H1 (cell line): Measurements from ENCODE around the gene CYLD. TPM values are rescaled to one million over a fixed set of nuclear protein-coding genes. Genes with fewer than 3 reads are reported as not detected.
A peak's percentile ranks its signal among the peaks of the same experiment; 100 is the strongest.

ENCODE experiments used
- CTCF ChIA-PET: fragments of 300-600 bp; sonication (Branson Sonifier 250); formaldehyde crosslinking; loops from one replicate; lab custom pipeline; 2021; ENCODE audit not compliant: partially characterized antibody; lab: Charles Lee
- POLR2A ChIA-PET: fragments of 300-600 bp; sonication (Branson Sonifier 250); formaldehyde crosslinking; loops from one replicate; lab custom pipeline; 2021; ENCODE audit warnings: inconsistent platforms; ENCODE audit not compliant: partially characterized antibody; lab: Charles Lee
- DNase-seq, 2 experiments: peaks; one replicate each; pipeline versions ENCODE4 v3.0.0 to v3.0.0-alpha.2; 2010 to 2022; ENCODE audit warnings: low spot score in 2 of 2, low read depth in 1 of 2, mixed read lengths in 1 of 2
- FAIRE-seq: peaks from 2 replicates; lab custom pipeline; 2011; peaks lifted over from hg19 to GRCh38; lab: Jason Lieb, UNC
- H2AFZ ChIP-seq: 2 replicates; pipeline ENCODE4 v1.8.1; 2012; ENCODE audit warnings: low read length, inconsistent platforms
- H2AK5ac ChIP-seq: 2 replicates; pipeline ENCODE4 v1.6.1; 2013; ENCODE audit warnings: low read depth, low read length
- H2BK120ac ChIP-seq: replicated peaks from 2 replicates; pipeline ENCODE3; 2013; ENCODE audit warnings: low read depth, low read length, inconsistent platforms
- H2BK12ac ChIP-seq: 2 replicates; pipeline ENCODE4 v1.6.1; 2013; ENCODE audit warnings: low read depth, low read length
- H2BK15ac ChIP-seq: 2 replicates; pipeline ENCODE4 v1.6.1; 2013; ENCODE audit warnings: low read length
- H2BK20ac ChIP-seq: 2 replicates; pipeline ENCODE4 v1.6.1; 2013; ENCODE audit warnings: low read length
- H2BK5ac ChIP-seq: 2 replicates; pipeline ENCODE4 v1.6.1; 2013; ENCODE audit warnings: low read depth, low read length
- H3K14ac ChIP-seq: 2 replicates; pipeline ENCODE4 v1.6.1; 2013; ENCODE audit warnings: inconsistent platforms; ENCODE audit not compliant: insufficient read length
- H3K18ac ChIP-seq: 2 replicates; pipeline ENCODE4 v1.6.1; 2013; ENCODE audit warnings: low read length; ENCODE audit errors: extremely low read depth
- H3K23ac ChIP-seq: 2 replicates; pipeline ENCODE4 v1.6.1; 2013; ENCODE audit warnings: inconsistent platforms; ENCODE audit not compliant: insufficient read length
- H3K23me2 ChIP-seq: 2 replicates; pipeline ENCODE4 v1.6.1; 2013; ENCODE audit warnings: low read depth, low read length
- H3K27ac ChIP-seq: 2 replicates; pipeline ENCODE4 v1.6.1; 2011; ENCODE audit warnings: low read depth, low read length, inconsistent platforms
- H3K27me3 ChIP-seq, 4 experiments: replicated peaks in 1 of 4; 1 replicate in 1 of 4; 2 replicates in 3 of 4; pipeline versions ENCODE4 v1.6.1 to v1.8.1; 2011 to 2013; ENCODE audit warnings: low read length in 3 of 4, mild to moderate bottlenecking in 3 of 4, inconsistent platforms in 2 of 4, mixed read lengths in 2 of 4, moderate library complexity in 1 of 4; ENCODE audit not compliant: control insufficient read depth in 3 of 4, insufficient read depth in 3 of 4; ENCODE audit errors: extremely low read depth in 1 of 4
- H3K36me3 ChIP-seq, 4 experiments: 2 replicates each; pipeline versions ENCODE4 v1.6.1 to v1.8.1; 2011 to 2013; ENCODE audit warnings: mild to moderate bottlenecking in 4 of 4, low read length in 3 of 4, moderate library complexity in 2 of 4, control low read depth in 1 of 4, inconsistent platforms in 1 of 4; ENCODE audit not compliant: insufficient read depth in 4 of 4, control insufficient read depth in 2 of 4
- H3K4ac ChIP-seq: replicated peaks from 2 replicates; pipeline ENCODE3; 2013; ENCODE audit warnings: low read length, low read depth, mixed read lengths, inconsistent platforms; ENCODE audit not compliant: insufficient read length
- H3K4me1 ChIP-seq, 4 experiments: replicated peaks in 1 of 4; 1 replicate in 1 of 4; 2 replicates in 3 of 4; pipeline versions ENCODE4 v1.6.1 to v1.8.1; 2011 to 2013; ENCODE audit warnings: low read length in 3 of 4, inconsistent platforms in 2 of 4, mixed read lengths in 1 of 4; ENCODE audit not compliant: insufficient read depth in 4 of 4, control insufficient read depth in 3 of 4
- H3K4me2 ChIP-seq, 2 experiments: 2 replicates each; pipeline versions ENCODE4 v1.6.1 to v1.8.1; 2011 to 2013; ENCODE audit warnings: low read depth in 2 of 2, low read length in 2 of 2, control low read depth in 1 of 2, inconsistent platforms in 1 of 2, mild to moderate bottlenecking in 1 of 2; ENCODE audit not compliant: insufficient read depth in 1 of 2
- H3K4me3 ChIP-seq, 4 experiments: fragments of 200-600, 300-600 bp in 1 of 4; sonication (generic), shearing (Covaris generic), sonication (Bioruptor Twin) in 1 of 4; 2 replicates each; pipeline versions ENCODE4 v1.5.1 to v1.8.1; 2011 to 2016; ENCODE audit warnings: low read length in 4 of 4, low read depth in 3 of 4, control low read depth in 2 of 4, inconsistent platforms in 2 of 4, mild to moderate bottlenecking in 2 of 4, mixed read lengths in 1 of 4, moderate library complexity in 1 of 4; ENCODE audit not compliant: insufficient read depth in 2 of 4; ENCODE audit errors: extremely low read depth in 1 of 4
- H3K56ac ChIP-seq: replicated peaks from 2 replicates; pipeline ENCODE3; 2013; ENCODE audit warnings: low read depth, mild to moderate bottlenecking, mixed read lengths, low read length, inconsistent platforms; ENCODE audit not compliant: insufficient read length
- H3K79me1 ChIP-seq: 2 replicates; pipeline ENCODE4 v1.6.1; 2013; ENCODE audit warnings: low read depth, low read length, control low read depth
- H3K79me2 ChIP-seq, 2 experiments: 2 replicates each; pipeline versions ENCODE4 v1.6.1 to v1.8.1; 2012 to 2013; ENCODE audit warnings: low read length in 2 of 2, mild to moderate bottlenecking in 2 of 2, inconsistent platforms in 1 of 2; ENCODE audit not compliant: insufficient read depth in 2 of 2, control insufficient read depth in 1 of 2
- H3K9ac ChIP-seq, 4 experiments: replicated peaks in 1 of 4; 1 replicate in 1 of 4; 2 replicates in 3 of 4; pipeline versions ENCODE4 v1.6.1 to v1.8.1; 2011 to 2013; ENCODE audit warnings: low read depth in 3 of 4, low read length in 3 of 4, control low read depth in 2 of 4, mild to moderate bottlenecking in 2 of 4, moderate library complexity in 2 of 4, inconsistent platforms in 1 of 4; ENCODE audit errors: extremely low read depth in 1 of 4
- H3K9me3 ChIP-seq, 2 experiments: 2 replicates each; pipeline versions ENCODE4 v1.6.1 to v1.8.1; 2012 to 2013; ENCODE audit warnings: mild to moderate bottlenecking in 2 of 2, moderate library complexity in 2 of 2, control low read depth in 1 of 2, inconsistent platforms in 1 of 2, low read depth in 1 of 2, low read length in 1 of 2, mixed read lengths in 1 of 2; ENCODE audit not compliant: insufficient read depth in 2 of 2
- H4K20me1 ChIP-seq, 2 experiments: replicated peaks in 1 of 2; 2 replicates each; pipeline versions ENCODE3 to v1.8.1; 2011 to 2013; ENCODE audit warnings: inconsistent platforms in 2 of 2, low read length in 2 of 2, mild to moderate bottlenecking in 1 of 2; ENCODE audit not compliant: insufficient read depth in 2 of 2, control insufficient read depth in 1 of 2
- H4K5ac ChIP-seq: 2 replicates; pipeline ENCODE4 v1.6.1; 2013; ENCODE audit warnings: low read length, low read depth, mixed read lengths, inconsistent platforms; ENCODE audit not compliant: insufficient read length
- H4K8ac ChIP-seq: 2 replicates; pipeline ENCODE4 v1.8.0; 2013; ENCODE audit warnings: mild to moderate bottlenecking, moderate library complexity, low read length, inconsistent platforms; ENCODE audit not compliant: insufficient read depth; ENCODE audit errors: extremely low read depth
- H4K91ac ChIP-seq: replicated peaks from 2 replicates; pipeline ENCODE3; 2013; ENCODE audit warnings: low read length, mixed read lengths, inconsistent platforms; ENCODE audit not compliant: insufficient read length
- EGR1 ChIP-seq: IDR thresholded peaks from 2 replicates; pipeline ENCODE4 v1.6.1; 2011; ENCODE audit warnings: low read depth, low read length, borderline replicate concordance
- EP300 ChIP-seq, 2 experiments: IDR thresholded peaks; 1 replicate in 1 of 2; 2 replicates in 1 of 2; pipeline ENCODE4 v1.6.1; 2011 to 2012; ENCODE audit warnings: low read depth in 2 of 2, low read length in 2 of 2, mild to moderate bottlenecking in 2 of 2, borderline replicate concordance in 1 of 2, inconsistent platforms in 1 of 2, moderate library complexity in 1 of 2
- HDAC2 ChIP-seq, 2 experiments: fragments of 300-600 bp in 1 of 2; sonication (generic) in 1 of 2; IDR thresholded peaks; 2 replicates each; pipeline ENCODE4 v1.6.1; 2011 to 2012; ENCODE audit warnings: low read depth in 2 of 2, low read length in 2 of 2, mild to moderate bottlenecking in 2 of 2, moderate library complexity in 2 of 2, borderline replicate concordance in 1 of 2, inconsistent platforms in 1 of 2
- KDM4A ChIP-seq: IDR thresholded peaks from one replicate; pipeline ENCODE4 v1.7.1; 2012; ENCODE audit warnings: low read depth, mild to moderate bottlenecking, moderate library complexity, low read length, inconsistent platforms; ENCODE audit not compliant: severe bottlenecking
- MAFK ChIP-seq: IDR thresholded peaks from 2 replicates; pipeline ENCODE4 v1.6.1; 2012; ENCODE audit warnings: low read depth, mild to moderate bottlenecking, improper control_type of control experiment, low read length
- MAX ChIP-seq: IDR thresholded peaks from 2 replicates; pipeline ENCODE4 v1.6.1; 2012; ENCODE audit warnings: inconsistent platforms
- PHF8 ChIP-seq: fragments of 200-600 bp; sonication (generic); conservative IDR thresholded peaks from 2 replicates; pipeline ENCODE4 v1.7.1; 2012; ENCODE audit warnings: low read depth, mild to moderate bottlenecking, inconsistent platforms, low read length, moderate library complexity
- RFX5 ChIP-seq: IDR thresholded peaks from 2 replicates; pipeline ENCODE4 v1.6.1; 2011; ENCODE audit warnings: low read depth, low read length, improper control_type of control experiment, borderline replicate concordance
- SP4 ChIP-seq: IDR thresholded peaks from 2 replicates; pipeline ENCODE4 v1.6.1; 2012; ENCODE audit warnings: low read length, inconsistent platforms
- SUZ12 ChIP-seq: fragments of 200-600 bp; sonication (generic); IDR thresholded peaks from 2 replicates; pipeline ENCODE4 v1.6.1; 2012; ENCODE audit warnings: mild to moderate bottlenecking, inconsistent platforms, low read length, moderate library complexity, mixed read lengths
- WGBS, 2 experiments: shearing (Covaris generic) in 1 of 2; methylation state at CpG; one replicate each; pipeline versions ENCODE4 v1.1.6 to v1.1.7; 2013 to 2015; ENCODE audit warnings: low lambda C conversion rate in 2 of 2, mixed read lengths in 2 of 2, inconsistent platforms in 1 of 2, low coverage in 1 of 2, missing lambda C conversion rate in 1 of 2; ENCODE audit not compliant: insufficient replicate concordance in 2 of 2, insufficient coverage in 1 of 2, insufficient read length in 1 of 2; ENCODE audit errors: extremely low coverage in 1 of 2, missing lambda C conversion rate in 1 of 2; 5-methylcytosine and 5-hydroxymethylcytosine counted together
- polyA plus RNA-seq, 7 experiments: library from polyadenylated mRNA; depleted of rRNA in 3 of 7; stranded (reverse) in 5 of 7; unstranded in 2 of 7; fragments of >200 nt in 5 of 7; fragments of 200-250 nt in 2 of 7; gene quantifications; 1 replicate in 5 of 7; 2 replicates in 1 of 7; 4 replicates in 1 of 7; pipeline versions ENCODE4 v1.2.1 to v1.2.3, GENCODE V29; 2011 to 2013; ENCODE audit warnings: missing spikeins in 2 of 7, mixed read lengths in 2 of 7
- total RNA-seq: library from RNA; stranded (reverse); fragmentation: NEBNext Ultra II Directional; extraction: Animal tissue kit (Norgen Biotek cat#: 25700); gene quantifications from 2 replicates; pipeline ENCODE4 v1.2.1, GENCODE V29; 2021

The CYLD gene
- total and polyA plus RNA-seq, 2 of the 8 experiments (the other 6 are each of a cell fraction or from before 2014, with no cell fraction given) = 3.7 to 18.8 TPM

- ChIA-PET CTCF (interaction anchor here (1.1 kb wide), 1 partner anchor 27 kb away, joined by 3 read pairs; no protein-coding TSS in a partner anchor), POLR2A (no interaction called here)
- Histone ChIP-seq H2BK15ac (peak within 1 kb of the TSS; percentile 93; the same call in 1 of the 2 replicates), H4K91ac (peak within 1 kb of the TSS; percentile 61), H2BK120ac (no peak within 1 kb of the TSS), H2BK12ac (peak within 1 kb of the TSS; percentile 89), H3K23me2 (peaks cover 15% of the 10 kb centered on the region), H4K5ac (no peak within 1 kb of the TSS), H3K4me2 (peak within 1 kb of the TSS; percentile 77 to 89), H3K56ac (peak within 1 kb of the TSS; percentile 97), H3K14ac (no peak within 1 kb of the TSS), H2AFZ (peak within 1 kb of the TSS; percentile 95), H3K4ac (peak within 1 kb of the TSS; percentile 58), H3K4me3 (peak within 1 kb of the TSS; percentile 29 to 69 (median 46)), H4K20me1 (peaks cover 0 to 7% of the 10 kb centered on the region in 2 experiments), H3K36me3 (no peaks in the 10 kb centered on the region), H2BK5ac (no peak within 1 kb of the TSS; the same call in 1 of the 2 replicates), H2BK20ac (no peak within 1 kb of the TSS), H2AK5ac (peak within 1 kb of the TSS; percentile 55; the same call in 1 of the 2 replicates), H3K27me3 (peaks cover 0 to 26% (median 23%) of the 10 kb centered on the region in 4 experiments; a peak in 6 of 7 replicates), H3K79me2 (no peaks in the 10 kb centered on the region), H3K23ac (no peak within 1 kb of the TSS), H4K8ac (no peak within 1 kb of the TSS), H3K4me1 (peaks cover 0 to 6% (median 1%) of the 10 kb centered on the region in 4 experiments; a peak in 3 of 7 replicates), H3K18ac (peak within 1 kb of the TSS; percentile 68), H3K79me1 (no peaks in the 10 kb centered on the region), H3K27ac (no peak within 1 kb of the TSS), H3K9ac (peak within 1 kb of the TSS in 2 of 4 experiments; percentile 35 to 63; a peak in 2 of 7 replicates), H3K9me3 (no peaks in the 10 kb centered on the region)
- FAIRE-seq (no peak), DNase-seq (peak in 1 of 2 experiments; percentile 61)
- 59 to 100% methylated on average over 1 to 16 of the region's 56 CpGs for WGBS, 2 experiments
- TF ChIP-seq HDAC2 (IDR thresholded peaks at IDR 0.05; ENCODE audit: borderline replicate concordance in 1 of 2, low read depth in 2 of 2, low read length in 2 of 2) (no peak), MAX (peak; percentile 6; the same call in 1 of the 2 replicates), RFX5 (no peak), PHF8 (0 out of 2 replicates have a peak, but pooled peaks have one; percentile 31), KDM4A (peak; percentile 78), SP4 (no peak), MAFK (no peak), EGR1 (no peak), EP300 (IDR thresholded peaks at IDR 0.05; ENCODE audit: borderline replicate concordance in 1 of 2, low read depth in 2 of 2, low read length in 2 of 2) (no peak), SUZ12 (0 out of 2 replicates have a peak, but pooled peaks have one; percentile 35)
These were observed 48.7 kb upstream of the CYLD start, which contains the start of gene NOD2 for GRCh38 chr16:50692999-50693781. TSS of gene NOD2 (plus strand) at chr16:50693606. CDS start at chr16:50699496, 5,890 bp downstream.
